ENCODE data around the gene WDR75.

Gene WDR75

DNA sequence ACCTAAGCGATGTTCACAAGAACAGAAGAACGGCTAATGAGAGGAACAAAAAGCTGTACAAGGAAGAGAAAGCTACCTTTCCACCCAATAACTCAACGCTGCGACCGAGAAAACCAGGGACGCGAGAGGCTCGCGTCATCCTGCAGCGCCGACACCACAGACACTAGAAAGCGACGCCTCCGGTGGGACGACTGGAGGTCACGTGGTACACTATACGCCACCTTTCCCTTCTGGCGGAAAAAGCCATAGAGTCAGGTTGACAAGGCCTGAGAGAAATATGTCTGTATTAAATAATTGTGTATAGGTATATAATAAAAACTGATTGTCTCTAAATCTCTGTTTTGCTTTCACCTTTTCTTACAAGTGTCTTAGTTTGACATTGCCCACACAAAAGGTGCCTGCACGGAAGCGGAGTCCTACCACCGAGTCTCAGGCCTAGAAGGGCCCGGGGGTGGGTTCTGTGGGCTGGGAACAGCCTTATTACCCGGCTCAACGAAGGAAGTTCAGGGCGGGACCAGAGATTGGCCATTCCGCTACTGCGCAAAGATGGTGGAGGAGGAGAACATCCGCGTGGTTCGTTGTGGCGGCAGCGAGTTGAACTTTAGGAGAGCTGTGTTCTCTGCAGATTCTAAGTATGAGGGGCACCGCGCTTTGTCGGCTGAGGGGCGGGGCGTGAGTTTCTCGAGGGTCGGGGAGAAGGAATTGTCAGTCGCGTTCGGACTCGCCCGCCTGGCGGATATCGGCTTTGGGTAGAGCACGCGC, at the start of gene WDR75:
Gene WDR75 (plus strand): TSS at position 528 of the 762 bp plus-strand sequence. CDS start 19 bp downstream, at position 547.
- Histone ChIP-seq H3K4me3 (peak within 1 kb of the TSS; percentile 82 to 98 (median 89)), H3K4me1 (peaks cover 26 to 56% (median 35%) of the 10 kb centered on the region in 10 experiments), H3K27ac (peak within 1 kb of the TSS; percentile 72 to 96 (median 90)), H3K4me2 (peak within 1 kb of the TSS; percentile 81 to 98 (median 87)), H3K9me3 (replicated peaks in 1 of 11) (no peaks in the 10 kb centered on the region), H3K9ac (peak within 1 kb of the TSS; percentile 86 to 96 (median 93)), H3K36me3 (peaks cover 2 to 35% (median 24%) of the 10 kb centered on the region in 11 experiments; a peak in 20 of 22 replicates), H4K20me1 (peaks cover under 1 to 38% (median 27%) of the 10 kb centered on the region in 11 experiments; a peak in 19 of 22 replicates), H3K27me3 (no peaks in the 10 kb centered on the region)
- no peak for TF ChIP-seq Cebpa-rat (IDR thresholded peaks at IDR 0.05)

DNA sequence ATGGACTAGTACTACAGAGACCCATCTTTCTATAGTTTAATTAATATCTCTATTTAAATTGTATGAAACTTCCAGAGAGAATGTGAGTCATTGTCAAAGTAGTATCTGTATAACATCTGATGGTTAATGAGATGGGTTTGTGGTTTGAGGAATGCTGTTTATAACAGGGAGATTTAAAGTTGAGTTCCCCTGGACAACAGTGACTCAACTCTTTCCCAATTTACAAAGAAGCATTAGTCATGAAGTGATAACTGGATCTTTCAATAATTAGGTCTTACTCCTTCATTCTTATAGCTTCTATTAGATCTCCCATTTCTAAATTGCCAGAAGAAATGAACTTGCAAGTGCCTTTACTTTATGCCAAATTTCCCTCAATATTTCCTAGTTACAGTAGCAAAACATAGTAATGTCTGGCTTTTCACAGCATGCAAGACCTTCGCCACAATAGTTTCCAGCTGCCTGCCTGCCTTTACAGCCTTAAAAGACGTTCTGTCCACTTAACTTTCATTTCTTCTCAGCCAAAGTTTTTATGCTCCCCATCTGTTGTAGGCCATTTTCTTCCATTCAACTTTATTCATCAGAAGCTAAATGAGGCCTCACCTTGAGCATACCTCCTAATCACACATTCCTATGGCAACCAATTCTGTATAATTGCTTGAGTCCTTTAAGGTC, 47.7 kb upstream of the WDR75 start:
- Histone ChIP-seq H3K4me3 (no peak overlapping the region), H3K4me2 (no peak overlapping the region), H3K4me1 (no peaks in the 10 kb centered on the region), H3K9ac (no peak overlapping the region), H3K27ac (no peak overlapping the region), H3K9me3 (replicated peaks in 1 of 11) (no peaks in the 10 kb centered on the region), H3K36me3 (no peaks in the 10 kb centered on the region), H3K27me3 (no peaks in the 10 kb centered on the region), H4K20me1 (no peaks in the 10 kb centered on the region)
- no peak for TF ChIP-seq Cebpa-rat (IDR thresholded peaks at IDR 0.05)

DNA sequence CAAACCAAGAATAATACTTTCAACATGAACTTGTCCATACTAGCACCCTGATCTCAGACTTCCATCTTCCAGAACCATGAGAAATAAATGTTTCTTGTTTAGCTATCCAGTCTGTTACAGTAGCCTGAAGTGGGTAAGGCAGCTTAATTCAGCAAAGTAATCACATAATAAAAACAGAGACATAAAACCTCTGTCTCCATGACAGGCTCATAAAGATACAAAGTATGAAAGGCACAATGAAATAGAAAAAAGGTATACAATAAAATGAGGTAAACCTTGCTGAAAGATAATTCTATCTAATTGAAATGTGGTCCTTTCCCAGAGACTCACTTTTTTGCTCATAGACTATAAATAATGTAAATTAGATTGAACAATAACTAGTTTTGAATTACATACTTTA, 46.7 kb upstream of the WDR75 start:
- no peak overlapping the region for H3K4me3 ChIP-seq
- no peaks in the 10 kb centered on the region for H3K4me1 ChIP-seq
- no peak overlapping the region for H3K27ac ChIP-seq
- H3K9ac ChIP-seq = no peak overlapping the region
- no peaks in the 10 kb centered on the region for H4K20me1 ChIP-seq
- no peaks in the 10 kb centered on the region for H3K36me3 ChIP-seq
- TF ChIP-seq Cebpa-rat (IDR thresholded peaks at IDR 0.05) = no peak
- H3K9me3 ChIP-seq (replicated peaks in 1 of 11) = no peaks in the 10 kb centered on the region
- no peaks in the 10 kb centered on the region for H3K27me3 ChIP-seq
- no peak overlapping the region for H3K4me2 ChIP-seq

DNA sequence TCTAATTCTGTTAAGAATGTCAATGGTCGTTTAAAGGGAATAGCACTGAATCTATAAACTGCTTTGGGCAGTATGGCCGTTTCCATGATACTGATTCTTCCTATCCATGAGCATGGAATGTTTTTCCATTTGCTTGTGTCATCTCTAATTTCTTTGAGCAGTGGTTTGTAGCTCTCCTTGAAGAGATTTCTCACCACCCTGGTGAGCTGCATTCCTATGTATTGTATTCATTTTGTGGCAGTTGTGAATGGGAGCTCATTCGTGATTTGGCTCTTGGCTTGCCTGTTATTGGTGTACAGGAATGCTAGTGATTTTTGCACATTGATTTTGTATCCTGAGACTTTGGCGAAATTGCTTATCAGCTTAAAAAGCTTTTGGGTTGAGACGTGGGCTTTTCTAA, 38.3 kb upstream of the WDR75 start:
- no peak overlapping the region for H3K27ac ChIP-seq
- H3K9me3 ChIP-seq (replicated peaks in 1 of 11) = no peaks in the 10 kb centered on the region
- H4K20me1 ChIP-seq = no peaks in the 10 kb centered on the region
- no peak for TF ChIP-seq Cebpa-rat (IDR thresholded peaks at IDR 0.05)
- H3K27me3 ChIP-seq = no peaks in the 10 kb centered on the region
- no peaks in the 10 kb centered on the region for H3K36me3 ChIP-seq
- H3K4me1 ChIP-seq = no peaks in the 10 kb centered on the region
- H3K4me2 ChIP-seq = no peak overlapping the region
- no peak overlapping the region for H3K9ac ChIP-seq
- no peak overlapping the region for H3K4me3 ChIP-seq

DNA sequence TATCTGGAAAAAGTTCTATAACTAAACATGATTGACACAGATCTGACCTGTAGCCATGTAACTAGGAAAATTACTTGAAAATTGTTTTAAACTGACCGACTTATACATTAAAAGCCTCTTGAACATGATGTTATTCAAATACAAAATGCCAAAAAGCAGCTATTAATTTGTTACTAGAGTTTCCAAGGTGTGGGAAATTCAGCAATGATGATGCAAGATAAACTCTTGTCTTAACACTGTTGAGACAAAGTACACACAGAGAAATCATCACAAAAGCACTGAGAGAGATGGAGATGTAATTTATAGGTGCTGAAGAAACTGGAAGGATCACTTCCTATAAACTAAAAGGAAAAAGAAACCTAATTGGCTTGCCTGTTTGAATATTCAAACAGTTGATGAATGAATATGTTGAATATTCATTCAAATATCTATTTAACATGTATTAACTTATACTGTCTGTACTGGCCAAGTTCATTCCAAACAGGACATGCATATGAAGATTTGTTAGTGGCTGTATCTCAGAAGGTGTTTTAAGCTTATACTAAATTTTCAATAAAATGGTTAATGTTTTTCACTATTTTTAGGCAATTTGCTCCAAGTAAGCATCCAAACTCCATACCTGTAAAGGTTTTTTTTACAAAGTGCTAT, 34.6 kb upstream of the WDR75 start:
- Histone ChIP-seq H3K4me2 (no peak overlapping the region), H3K4me1 (no peaks in the 10 kb centered on the region), H3K4me3 (no peak overlapping the region), H3K27me3 (no peaks in the 10 kb centered on the region), H3K36me3 (no peaks in the 10 kb centered on the region), H3K27ac (no peak overlapping the region), H3K9ac (no peak overlapping the region), H3K9me3 (replicated peaks in 1 of 11) (no peaks in the 10 kb centered on the region), H4K20me1 (no peaks in the 10 kb centered on the region)
- TF ChIP-seq Cebpa-rat (IDR thresholded peaks at IDR 0.05) = no peak

DNA sequence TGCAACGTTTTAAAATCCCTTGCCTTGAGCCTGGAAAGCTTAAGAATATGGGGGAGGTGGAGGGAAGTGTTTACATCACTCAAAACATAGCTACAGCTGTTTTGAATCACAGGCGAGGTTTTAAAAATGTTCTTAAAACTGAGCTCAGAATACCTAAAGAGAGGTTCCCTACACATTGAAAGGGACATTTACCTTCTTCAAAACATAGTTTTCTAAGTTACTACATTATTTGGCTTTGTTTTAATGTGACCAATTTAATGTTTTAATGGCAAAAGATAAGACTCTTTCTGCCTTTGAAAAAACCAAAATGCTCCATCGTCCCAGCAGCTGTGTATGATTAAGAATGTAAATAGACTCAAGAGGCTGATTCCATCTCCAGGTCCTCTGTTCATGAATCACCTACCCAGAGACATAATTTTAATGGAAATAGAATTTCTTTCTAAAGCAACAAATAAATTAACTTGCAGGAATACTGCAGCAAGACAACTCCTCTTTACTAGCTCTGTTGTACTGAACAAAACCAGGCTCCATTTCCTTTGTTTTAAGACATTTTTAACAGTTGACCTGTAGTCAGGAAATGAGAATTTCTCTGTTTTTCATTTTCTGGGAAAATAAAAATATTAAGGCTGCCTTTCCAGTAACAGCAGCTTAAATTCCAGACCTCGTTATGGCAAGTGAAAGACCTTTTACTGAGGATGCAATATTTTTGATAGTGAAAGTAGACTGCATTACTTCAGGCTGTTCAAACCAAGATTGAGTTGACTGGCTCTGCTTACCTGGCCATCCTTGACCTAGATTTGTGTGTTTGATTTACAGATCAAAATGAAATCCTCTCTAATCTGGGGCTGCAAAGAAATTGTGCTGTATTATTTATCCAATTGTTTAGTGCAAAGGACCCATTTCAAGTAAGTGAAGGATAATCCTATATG, 33.7 kb upstream of the WDR75 start:
- no peak overlapping the region for H3K4me2 ChIP-seq

DNA sequence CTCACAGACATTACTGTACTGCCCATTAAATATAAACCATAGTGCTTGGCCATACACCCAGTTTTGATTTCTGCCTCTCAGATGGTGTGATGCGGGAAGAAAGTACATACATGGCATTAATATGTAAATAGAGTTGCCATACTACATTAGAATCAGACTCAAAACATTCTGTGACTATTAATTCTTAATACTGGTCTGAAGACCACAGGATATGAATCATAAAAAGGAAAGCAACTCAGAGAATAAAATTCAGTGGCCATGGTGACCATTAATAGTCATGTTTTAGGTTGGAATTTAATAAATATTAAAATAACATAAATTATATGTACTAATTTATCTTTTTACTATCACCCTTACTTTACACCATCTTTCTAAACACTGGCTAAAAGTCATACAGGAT, 33.0 kb upstream of the WDR75 start:
- no peak overlapping the region for H3K4me3 ChIP-seq
- no peak overlapping the region for H3K4me2 ChIP-seq
- no peaks in the 10 kb centered on the region for H3K4me1 ChIP-seq
- TF ChIP-seq Cebpa-rat (IDR thresholded peaks at IDR 0.05) = no peak
- no peak overlapping the region for H3K27ac ChIP-seq
- no peaks in the 10 kb centered on the region for H3K27me3 ChIP-seq
- H3K9me3 ChIP-seq (replicated peaks in 1 of 11) = no peaks in the 10 kb centered on the region
- no peaks in the 10 kb centered on the region for H3K36me3 ChIP-seq
- H3K9ac ChIP-seq = no peak overlapping the region
- H4K20me1 ChIP-seq = no peaks in the 10 kb centered on the region

More for the DNA sequence above, 33.7 kb upstream of the WDR75 start:
- H3K36me3 ChIP-seq = no peaks in the 10 kb centered on the region
- no peaks in the 10 kb centered on the region for H3K27me3 ChIP-seq
- H3K4me3 ChIP-seq = no peak overlapping the region
- H3K9ac ChIP-seq = no peak overlapping the region
- no peaks in the 10 kb centered on the region for H3K9me3 ChIP-seq (replicated peaks in 1 of 11)
- no peaks in the 10 kb centered on the region for H4K20me1 ChIP-seq
- H3K4me1 ChIP-seq = no peaks in the 10 kb centered on the region
- H3K27ac ChIP-seq = no peak overlapping the region
- no peak for TF ChIP-seq Cebpa-rat (IDR thresholded peaks at IDR 0.05)

DNA sequence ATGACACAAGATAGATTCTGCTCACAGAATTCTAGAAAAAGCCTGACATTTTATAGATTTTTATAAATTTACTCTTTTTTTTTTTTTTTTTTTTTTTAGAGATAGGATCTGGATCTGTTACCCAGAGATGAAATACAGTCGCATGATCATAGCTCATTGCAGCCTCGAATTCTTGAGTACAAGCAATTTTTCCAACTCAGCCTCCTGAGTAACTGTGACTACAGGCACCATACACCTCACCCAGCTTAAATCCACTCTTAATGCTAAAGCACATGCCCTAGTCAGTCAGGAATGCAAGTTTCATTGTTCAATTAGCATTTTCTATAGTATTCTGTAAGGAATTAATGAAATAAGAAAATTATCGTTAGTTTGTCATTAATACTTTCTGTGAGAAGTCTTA, 32.1 kb upstream of the WDR75 start:
- H3K27ac ChIP-seq = no peak overlapping the region
- no peaks in the 10 kb centered on the region for H3K9me3 ChIP-seq (replicated peaks in 1 of 11)
- H3K4me2 ChIP-seq = no peak overlapping the region
- no peaks in the 10 kb centered on the region for H4K20me1 ChIP-seq
- no peaks in the 10 kb centered on the region for H3K36me3 ChIP-seq
- no peaks in the 10 kb centered on the region for H3K4me1 ChIP-seq
- H3K9ac ChIP-seq = no peak overlapping the region
- no peak for TF ChIP-seq Cebpa-rat (IDR thresholded peaks at IDR 0.05)
- no peak overlapping the region for H3K4me3 ChIP-seq
- H3K27me3 ChIP-seq = no peaks in the 10 kb centered on the region

DNA sequence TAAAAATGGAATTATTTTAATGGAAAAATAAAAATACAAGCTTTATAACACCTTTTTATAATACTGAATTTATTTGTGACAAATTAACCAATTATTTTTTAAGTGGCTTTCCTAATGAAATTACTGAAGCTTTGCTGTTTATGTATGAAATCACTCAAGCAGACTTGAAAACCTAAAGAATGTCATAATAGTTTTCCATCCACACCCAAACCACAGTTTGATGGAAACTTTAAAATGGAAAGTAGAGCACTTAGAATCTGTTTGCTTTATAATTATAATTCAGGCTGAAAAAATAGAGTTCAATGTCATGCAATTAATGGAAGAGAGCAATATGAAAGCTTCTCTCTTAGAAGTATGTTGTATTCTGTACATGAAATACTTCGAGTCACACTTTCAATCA, 31.6 kb upstream of the WDR75 start:
- Histone ChIP-seq H4K20me1 (no peaks in the 10 kb centered on the region), H3K9ac (no peak overlapping the region), H3K36me3 (no peaks in the 10 kb centered on the region), H3K27me3 (no peaks in the 10 kb centered on the region), H3K27ac (no peak overlapping the region), H3K4me2 (no peak overlapping the region), H3K9me3 (replicated peaks in 1 of 11) (no peaks in the 10 kb centered on the region), H3K4me1 (no peaks in the 10 kb centered on the region), H3K4me3 (no peak overlapping the region)
- TF ChIP-seq Cebpa-rat (IDR thresholded peaks at IDR 0.05) = no peak

Data from BLaER1 treated with 17β-estradiol and CSF1 and Interleukin-3, amounts not matched to agents 10 nM and 100 nM (cell line).